GM21423 (cell line): ENCODE measurements around the gene LRRC56.
A peak's percentile ranks its signal among the peaks of the same experiment; 100 is the strongest.

Experiments
- ATAC-seq: cut with Tn5 transposase; IDR thresholded peaks from one replicate; pipeline ENCODE4 v1.9.1; 2021; ENCODE audit warnings: mild to moderate bottlenecking, moderate library complexity; ENCODE audit not compliant: unreplicated experiment

Gene LRRC56

DNA sequence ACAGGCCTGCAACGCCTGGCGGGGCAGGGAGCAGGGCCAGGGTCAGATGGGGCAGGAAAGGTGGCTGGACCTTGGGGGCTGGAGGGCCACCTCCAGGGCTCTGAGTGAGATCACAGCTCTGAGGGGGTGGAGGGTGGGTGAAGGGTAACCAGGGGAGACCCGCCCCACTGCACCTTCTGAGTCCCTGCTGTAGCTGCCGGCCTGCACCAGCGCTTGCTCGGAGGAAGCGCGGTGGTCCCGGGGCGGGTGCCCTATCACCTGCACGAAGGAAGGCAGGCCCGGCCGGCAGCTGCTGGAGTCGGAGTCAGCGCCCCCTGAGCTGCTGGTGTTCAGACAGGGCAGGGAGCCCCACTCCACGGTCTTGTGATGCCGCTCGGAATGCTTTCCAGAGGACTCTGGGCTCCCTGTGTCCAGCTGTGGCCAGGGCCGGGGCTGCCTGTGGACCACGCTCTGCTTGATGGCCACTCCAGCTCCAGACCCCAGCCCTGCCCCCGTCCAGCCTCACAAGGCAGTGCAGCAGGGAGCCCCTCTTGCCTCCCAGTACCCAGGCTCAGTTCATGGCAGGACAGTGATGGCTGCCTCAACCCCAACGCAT lies 19.4 kb downstream of the LRRC56 start:
- ATAC-seq, result no peak

DNA sequence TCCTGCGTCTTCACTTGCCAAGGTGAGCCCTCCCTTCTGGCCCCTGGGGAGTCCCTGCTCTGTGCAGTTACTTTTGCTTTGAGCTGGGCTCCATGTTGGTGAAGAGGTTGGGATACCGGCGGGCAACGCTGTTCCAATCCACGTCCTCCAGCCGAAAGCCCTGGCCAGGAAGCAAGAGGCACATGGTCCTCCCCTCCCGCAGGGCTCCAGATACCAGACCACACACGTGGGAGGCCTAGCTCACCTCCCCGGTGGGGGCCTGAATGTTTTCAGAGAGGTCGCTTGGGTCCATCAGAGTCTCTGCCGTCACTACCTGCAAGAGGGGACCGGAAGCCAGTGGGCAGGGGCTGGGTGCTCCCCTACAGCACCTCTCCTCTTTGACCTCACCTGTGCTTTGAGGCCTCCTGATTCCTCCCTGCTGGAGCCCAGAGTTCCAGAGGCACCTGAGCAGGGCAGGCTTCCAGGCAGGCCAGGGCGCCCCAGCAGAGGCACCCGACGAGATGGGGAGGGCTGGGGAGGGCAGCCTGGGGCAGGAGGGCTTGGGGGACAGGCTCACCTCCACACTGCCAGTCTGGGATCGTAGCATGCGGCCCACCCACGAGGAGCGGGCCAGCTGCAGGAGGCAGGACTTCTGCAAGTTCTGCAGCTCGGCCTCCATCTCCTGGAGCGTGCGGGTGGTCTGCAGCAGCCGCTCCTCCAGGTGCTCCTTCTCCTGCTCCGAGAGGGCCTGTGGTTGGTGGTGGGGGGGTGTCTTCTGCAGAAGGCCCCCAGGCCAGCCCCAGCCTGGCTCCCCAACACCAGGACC lies 20.2 kb downstream of the LRRC56 start:
- no peak for ATAC-seq

GRCh38 chr11:558503-558902 lies 21.2 kb downstream of the LRRC56 start:
- ATAC-seq, result no peak

DNA sequence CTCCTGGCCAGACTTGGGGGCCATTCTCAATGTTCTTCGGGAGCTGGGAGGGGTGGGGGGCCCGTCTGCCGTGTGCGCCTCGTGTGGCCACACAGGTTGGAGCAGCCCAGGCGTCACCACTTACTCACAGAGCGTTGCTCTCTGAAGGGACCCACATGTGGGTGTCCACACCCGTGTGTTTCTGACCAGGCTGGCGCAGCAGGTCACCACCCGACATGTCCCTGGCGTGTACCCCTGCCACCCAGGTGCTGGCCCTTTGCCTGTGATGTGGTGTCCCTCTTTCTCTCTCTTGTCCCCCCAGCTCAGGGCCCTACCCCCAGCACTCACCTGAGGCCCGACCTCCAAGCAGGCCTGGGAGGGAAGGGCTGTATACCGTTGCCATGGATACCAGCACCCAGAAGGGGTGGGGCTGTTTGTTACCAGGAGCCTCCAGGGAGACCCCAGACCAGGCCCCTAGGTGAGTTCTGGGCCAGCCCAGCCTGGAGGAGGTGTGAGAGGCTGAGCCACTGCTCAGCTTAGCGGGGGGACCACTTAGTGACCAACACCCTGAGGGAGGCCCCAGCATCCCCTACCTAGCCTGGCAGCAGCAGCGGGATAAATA lies 21.8 kb downstream of the LRRC56 start:
- no peak for ATAC-seq

DNA sequence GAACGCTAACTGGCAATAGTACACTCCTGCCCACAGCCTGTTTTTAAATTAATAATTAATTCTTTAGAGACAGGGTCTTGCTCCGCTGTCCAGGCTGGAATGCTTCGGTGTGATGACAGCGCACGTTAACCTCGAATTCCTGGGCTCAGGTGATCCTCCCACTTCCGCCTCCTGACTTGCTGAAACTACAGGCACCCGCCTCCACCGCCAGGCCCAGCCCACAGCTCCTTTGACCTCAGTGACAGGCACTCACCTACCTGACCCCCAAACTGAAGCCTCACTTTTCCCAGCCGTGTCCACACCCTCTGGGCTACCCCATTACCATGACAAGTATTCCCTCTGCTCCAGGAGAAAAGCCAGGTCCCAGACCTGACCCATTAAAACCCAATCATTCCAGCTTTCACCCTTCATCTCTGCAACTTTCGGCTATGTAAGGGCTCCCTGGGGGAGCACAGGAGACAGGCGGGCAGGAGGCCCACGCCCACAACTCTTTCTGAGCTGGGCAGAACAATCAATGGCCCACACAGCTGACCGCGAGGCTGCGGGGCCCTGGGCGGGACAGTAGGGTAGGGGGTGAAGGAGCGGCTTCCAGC lies 22.5 kb downstream of the LRRC56 start:
- ATAC-seq, result no peak

GRCh38 chr11:560305-561147 lies 23.2 kb downstream of the LRRC56 start, which contains the start of the genes LMNTD2 and RASSF7:
TSS of gene LMNTD2 (minus strand) at chr11:560738. CDS start at chr11:560716, 22 bp downstream.
TSS of gene RASSF7 (plus strand) at chr11:560970. CDS start at chr11:561769, 799 bp downstream.
- peak; percentile 78 for ATAC-seq

GRCh38 chr11:561148-562003 lies 24.0 kb downstream of the LRRC56 start:
- ATAC-seq, result peak; percentile 19

DNA sequence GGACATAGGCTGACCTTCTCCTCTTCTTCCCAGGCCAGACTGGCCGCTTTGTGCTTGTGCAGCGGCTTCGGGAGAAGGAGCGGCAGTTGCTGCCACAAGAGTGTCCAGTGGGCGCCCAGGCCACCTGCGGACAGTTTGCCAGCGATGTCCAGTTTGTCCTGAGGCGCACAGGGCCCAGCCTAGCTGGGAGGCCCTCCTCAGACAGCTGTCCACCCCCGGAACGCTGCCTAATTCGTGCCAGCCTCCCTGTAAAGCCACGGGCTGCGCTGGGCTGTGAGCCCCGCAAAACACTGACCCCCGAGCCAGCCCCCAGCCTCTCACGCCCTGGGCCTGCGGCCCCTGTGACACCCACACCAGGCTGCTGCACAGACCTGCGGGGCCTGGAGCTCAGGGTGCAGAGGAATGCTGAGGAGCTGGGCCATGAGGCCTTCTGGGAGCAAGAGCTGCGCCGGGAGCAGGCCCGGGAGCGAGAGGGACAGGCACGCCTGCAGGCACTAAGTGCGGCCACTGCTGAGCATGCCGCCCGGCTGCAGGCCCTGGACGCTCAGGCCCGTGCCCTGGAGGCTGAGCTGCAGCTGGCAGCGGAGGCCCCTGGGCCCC lies 24.8 kb downstream of the LRRC56 start:
- no peak for ATAC-seq

DNA sequence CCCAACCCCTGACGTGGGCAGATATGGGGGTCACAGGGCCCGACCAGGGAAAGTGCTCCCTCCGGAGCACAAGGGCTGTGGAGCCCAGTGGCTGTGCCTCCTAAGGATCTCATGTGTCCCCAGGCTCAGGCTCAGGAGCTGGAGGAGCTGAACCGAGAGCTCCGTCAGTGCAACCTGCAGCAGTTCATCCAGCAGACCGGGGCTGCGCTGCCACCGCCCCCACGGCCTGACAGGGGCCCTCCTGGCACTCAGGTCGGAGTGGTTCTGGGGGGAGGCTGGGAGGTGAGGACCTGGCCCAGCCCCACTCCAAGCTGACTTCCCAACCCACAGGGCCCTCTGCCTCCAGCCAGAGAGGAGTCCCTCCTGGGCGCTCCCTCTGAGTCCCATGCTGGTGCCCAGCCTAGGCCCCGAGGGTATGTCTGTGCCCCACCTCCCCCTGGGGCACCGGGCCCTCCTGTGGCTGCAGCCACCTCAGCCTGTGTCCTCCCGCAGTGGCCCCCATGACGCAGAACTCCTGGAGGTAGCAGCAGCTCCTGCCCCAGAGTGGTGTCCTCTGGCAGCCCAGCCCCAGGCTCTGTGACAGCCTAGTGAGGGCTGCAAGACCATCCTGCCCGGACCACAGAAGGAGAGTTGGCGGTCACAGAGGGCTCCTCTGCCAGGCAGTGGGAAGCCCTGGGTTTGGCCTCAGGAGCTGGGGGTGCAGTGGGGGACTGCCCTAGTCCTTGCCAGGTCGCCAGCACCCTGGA lies 25.9 kb downstream of the LRRC56 start:
- ATAC-seq, result no peak

GRCh38 chr11:563812-564578 lies 26.7 kb downstream of the LRRC56 start:
- no peak for ATAC-seq

DNA sequence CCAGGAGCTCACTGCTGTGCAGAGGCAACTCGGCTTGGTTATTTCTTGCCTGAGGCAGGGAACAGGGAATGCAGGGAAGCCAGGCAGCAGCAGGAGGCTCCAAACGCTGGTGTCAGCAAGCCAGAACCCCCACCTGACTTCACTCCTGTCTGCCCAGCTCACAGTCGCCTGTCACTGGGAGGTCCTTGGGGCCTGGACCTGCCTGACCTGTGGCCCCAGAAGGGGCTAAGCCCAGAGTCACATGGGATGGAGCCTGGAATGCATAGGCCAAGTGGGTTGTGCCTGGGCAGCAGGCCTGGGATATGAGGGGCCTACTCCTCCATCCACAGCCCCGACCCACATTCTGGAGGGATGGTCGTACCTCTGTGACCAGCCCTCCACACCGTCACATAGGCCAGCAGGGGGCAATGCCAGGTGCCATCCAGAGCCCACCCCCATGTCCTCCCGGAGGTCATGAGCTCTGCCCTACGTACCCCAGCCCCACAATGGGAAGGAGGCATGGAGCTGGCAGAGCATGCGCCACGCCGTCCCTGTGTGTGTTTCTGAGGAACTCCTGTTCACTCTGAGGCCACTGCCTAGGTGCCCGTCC lies 28.7 kb downstream of the LRRC56 start:
- no peak for ATAC-seq

- no peak for ATAC-seq
These were observed 29.8 kb downstream of the LRRC56 start for GRCh38 chr11:567011-567628.

DNA sequence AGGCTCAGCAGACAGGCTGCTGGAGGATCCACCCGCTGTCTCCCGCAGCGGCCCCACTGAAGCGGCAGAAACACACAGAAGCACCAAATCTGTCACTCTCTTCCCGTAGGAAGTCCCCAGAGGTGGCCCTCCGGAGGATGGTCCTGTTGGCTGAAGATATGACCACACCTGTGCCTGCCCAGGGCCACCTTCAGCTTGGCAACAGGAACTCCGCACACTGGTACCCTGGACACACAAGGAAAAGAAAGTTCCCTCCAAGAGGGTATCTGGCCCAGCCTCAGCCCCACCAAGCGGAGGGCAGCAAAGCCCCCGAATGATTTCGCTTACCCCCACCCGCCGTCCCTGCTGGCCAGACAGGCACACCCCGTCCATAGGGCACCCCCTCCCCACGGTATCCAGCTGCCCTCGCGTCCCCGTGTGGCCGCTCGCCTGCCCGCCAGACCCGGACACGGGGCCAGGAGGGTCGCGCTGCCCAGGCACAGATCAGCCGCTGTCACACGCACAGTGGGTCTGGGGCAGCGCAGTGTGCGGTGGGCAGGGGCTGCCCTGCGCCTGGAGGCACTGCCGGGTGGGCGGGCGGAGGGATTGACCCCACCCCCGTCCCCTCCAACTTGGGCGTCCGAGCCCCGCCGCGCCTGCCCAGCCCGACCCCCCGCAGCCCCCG lies 30.4 kb downstream of the LRRC56 start:
- no peak for ATAC-seq

DNA sequence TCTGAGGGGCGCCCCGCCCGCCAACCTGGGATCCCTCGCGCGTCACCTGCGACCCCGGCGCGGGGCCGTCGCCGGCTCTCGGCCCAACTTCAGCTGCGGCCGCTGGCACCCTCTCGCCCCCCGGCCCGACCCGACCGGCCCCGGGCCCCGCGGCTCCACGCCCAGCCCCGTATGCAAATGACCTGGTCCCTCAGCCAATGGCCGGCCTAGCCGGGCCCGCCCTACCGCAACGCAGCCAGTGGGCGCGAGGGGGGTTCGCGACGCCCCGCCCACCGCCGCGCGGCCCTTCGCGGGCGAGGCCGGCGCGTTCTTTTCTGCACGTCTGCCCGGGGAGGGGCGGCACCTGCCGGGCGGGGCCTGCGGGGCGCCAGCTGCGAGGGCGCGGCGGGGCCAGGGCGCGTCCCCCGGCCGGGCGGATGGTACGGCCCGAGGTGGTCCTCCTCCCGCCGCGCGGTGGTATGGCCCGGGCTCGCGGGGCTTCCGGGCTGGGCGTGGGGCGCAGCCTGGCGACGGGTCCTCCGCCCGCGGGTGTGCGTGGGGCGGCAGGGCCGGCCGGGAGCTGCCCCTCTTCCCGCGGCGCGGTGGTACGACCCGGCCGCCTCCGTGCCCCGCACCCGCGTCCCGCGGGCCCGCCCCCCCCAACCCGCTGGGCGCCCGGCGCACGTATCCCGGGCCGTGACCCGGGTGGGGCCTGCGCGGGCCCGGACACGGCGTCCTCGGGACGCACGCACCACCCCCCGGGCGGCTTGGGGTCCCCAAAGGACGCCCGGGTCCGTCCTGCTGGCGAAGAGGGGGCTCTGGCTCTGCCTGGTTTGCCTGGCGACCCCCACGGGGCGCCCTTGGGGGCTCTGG lies 31.2 kb downstream of the LRRC56 start:
- ATAC-seq, result peak; percentile 81

- no peak for ATAC-seq
These were observed 32.0 kb downstream of the LRRC56 start for GRCh38 chr11:569158-569885.
